ENCODE measurements around the gene ARHGDIA.
A peak's percentile ranks its signal among the peaks of the same experiment; 100 is the strongest.

The ARHGDIA gene

DNA sequence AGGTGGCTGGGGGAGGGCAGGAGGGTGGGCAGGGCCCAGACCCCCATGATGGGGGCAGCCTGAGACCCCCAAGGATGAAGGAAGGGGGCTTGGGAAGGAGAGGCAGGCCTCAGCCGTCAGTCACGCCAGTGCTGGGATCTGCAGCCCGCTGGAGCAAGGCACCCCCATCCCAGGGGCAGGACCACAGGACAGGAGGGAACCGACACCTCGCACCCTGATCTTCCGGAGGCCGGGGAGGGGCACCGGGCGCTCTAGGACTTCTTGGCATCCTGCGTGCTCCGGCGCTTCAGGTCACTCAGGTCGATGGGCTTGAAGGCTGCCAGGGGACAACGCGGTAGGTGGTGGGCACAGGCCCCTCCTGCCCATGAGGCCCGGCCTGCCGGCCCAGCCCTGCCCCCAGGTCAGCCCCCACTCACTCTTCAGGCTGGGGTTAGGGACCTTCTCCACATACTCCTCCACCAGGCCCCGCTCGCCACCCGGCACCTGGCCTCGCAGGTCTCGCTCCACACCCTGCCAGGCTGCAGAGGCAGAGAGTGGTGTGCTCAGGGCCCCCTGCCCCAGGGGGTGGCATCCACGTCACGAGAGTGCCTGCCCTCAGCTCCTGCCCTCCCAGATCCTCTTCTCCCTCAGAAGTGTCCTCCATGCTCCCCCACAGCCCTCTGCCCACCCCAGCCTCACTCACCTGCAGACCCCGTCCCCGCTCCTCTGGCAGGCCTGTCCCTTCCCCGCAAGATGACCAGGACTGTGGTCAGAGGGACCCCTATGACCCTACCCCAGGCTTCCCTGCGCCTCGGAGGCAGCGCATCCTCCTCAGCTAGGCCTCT lies 47.9 kb downstream of the ARHGDIA start:
- no peak for DNase-seq (ENCODE audit: low spot score)

DNA sequence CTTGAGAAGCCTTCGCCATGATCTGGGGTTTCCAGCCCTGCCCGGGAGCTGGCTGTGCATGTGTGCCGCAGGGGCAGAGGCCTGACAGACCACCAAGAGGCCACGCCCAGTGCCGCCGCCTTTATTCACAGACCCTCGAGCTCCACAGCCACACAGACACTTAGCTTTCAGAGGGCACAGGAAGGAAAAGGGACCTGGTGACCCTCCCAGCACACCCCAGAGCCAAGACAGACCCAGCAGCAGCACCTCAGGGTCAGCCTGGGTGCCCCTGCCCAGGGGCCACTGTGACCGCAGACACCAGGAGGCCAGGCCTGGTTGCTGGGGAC lies 48.9 kb downstream of the ARHGDIA start:
- DNase-seq (ENCODE audit: low spot score), result no peak

- peak; percentile 20 for DNase-seq (ENCODE audit: low spot score)
These were observed 49.4 kb downstream of the ARHGDIA start for GRCh38 chr17:81821603-81822311.

- DNase-seq (ENCODE audit: low spot score), result no peak
These were observed 50.0 kb downstream of the ARHGDIA start for GRCh38 chr17:81821147-81821546.

GRCh38 chr17:81819708-81820107 lies 51.4 kb downstream of the ARHGDIA start:
- DNase-seq (ENCODE audit: low spot score), result no peak

DNA sequence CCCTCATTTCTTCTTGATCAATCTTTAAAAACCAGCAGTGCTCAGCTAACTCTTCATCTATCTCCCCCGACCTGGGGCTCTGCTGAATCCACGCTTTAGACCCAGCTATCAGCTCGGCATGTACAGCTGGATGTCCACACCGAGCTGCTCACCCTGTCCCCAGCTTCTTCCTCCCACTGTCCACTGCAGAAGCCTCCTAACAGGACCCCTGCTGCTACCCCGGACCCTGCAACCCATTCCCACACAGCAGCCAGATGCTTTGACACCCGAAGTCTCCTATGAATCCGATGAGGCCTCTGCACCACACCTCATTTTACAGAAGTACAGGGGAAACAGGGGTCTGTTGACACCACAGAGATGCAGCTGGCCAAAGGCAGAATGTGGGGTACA lies 53.4 kb downstream of the ARHGDIA start:
- no peak for DNase-seq (ENCODE audit: low spot score)

Data from kidney capillary endothelial cell (primary cell).